Measurements from ENCODE around the gene PDE7B. TPM values are rescaled to one million over a fixed set of nuclear protein-coding genes. Genes with fewer than 3 reads are reported as not detected.
A peak's percentile ranks its signal among the peaks of the same experiment; 100 is the strongest.

Gene PDE7B
- total RNA-seq, 1 donor from 2014 or later, result 0.53 TPM

DNA sequence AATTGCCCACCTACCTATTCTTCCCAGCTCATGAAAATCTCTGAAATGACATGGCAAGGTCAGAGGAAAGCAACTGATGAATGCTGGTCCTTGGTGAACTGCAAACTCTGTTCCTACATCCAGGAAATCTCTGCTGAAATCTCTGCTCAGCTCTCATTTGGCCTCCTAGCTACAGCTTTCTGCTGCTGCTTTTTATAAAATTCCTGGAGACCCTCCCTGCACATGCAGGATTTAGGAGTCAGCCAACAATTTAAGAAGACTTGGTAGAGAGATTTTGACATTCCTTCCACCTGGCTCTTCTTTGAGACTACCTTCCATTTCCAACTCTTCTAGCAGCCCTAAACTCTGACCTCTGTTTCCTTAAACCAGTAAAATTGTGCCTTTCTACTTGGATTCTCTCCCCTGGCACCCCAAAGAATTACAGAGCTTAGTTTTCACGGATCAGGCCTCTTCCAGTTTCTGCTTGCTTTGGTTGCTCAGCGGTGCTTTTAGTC is 55.5 kb downstream of the PDE7B start:
- Histone ChIP-seq H3K27me3 (ENCODE audit: control insufficient read depth, insufficient read depth, low read length) (no peaks in the 10 kb centered on the region), H3K4me3 (ENCODE audit: low read depth, low read length) (no peak overlapping the region), H3K36me3 (ENCODE audit: control insufficient read depth, insufficient read depth, low read length) (no peaks in the 10 kb centered on the region)
- no peak for FAIRE-seq
- no peak for DNase-seq (ENCODE audit: low read depth)
- TF ChIP-seq, protein P1, sequence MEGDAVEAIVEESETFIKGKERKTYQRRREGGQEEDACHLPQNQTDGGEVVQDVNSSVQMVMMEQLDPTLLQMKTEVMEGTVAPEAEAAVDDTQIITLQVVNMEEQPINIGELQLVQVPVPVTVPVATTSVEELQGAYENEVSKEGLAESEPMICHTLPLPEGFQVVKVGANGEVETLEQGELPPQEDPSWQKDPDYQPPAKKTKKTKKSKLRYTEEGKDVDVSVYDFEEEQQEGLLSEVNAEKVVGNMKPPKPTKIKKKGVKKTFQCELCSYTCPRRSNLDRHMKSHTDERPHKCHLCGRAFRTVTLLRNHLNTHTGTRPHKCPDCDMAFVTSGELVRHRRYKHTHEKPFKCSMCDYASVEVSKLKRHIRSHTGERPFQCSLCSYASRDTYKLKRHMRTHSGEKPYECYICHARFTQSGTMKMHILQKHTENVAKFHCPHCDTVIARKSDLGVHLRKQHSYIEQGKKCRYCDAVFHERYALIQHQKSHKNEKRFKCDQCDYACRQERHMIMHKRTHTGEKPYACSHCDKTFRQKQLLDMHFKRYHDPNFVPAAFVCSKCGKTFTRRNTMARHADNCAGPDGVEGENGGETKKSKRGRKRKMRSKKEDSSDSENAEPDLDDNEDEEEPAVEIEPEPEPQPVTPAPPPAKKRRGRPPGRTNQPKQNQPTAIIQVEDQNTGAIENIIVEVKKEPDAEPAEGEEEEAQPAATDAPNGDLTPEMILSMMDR (IDR thresholded peaks at IDR 0.05; ENCODE audit: insufficient read depth, low read length, severe bottlenecking), result no peak

GRCh38 chr6:135909737-135910387 is 58.4 kb downstream of the PDE7B start:
- peak; percentile 68 for FAIRE-seq
- TF ChIP-seq, protein P1 (IDR thresholded peaks at IDR 0.05; ENCODE audit: insufficient read depth, low read length, severe bottlenecking), result peak; percentile 82
- peak; percentile 70 for DNase-seq (ENCODE audit: low read depth)

DNA sequence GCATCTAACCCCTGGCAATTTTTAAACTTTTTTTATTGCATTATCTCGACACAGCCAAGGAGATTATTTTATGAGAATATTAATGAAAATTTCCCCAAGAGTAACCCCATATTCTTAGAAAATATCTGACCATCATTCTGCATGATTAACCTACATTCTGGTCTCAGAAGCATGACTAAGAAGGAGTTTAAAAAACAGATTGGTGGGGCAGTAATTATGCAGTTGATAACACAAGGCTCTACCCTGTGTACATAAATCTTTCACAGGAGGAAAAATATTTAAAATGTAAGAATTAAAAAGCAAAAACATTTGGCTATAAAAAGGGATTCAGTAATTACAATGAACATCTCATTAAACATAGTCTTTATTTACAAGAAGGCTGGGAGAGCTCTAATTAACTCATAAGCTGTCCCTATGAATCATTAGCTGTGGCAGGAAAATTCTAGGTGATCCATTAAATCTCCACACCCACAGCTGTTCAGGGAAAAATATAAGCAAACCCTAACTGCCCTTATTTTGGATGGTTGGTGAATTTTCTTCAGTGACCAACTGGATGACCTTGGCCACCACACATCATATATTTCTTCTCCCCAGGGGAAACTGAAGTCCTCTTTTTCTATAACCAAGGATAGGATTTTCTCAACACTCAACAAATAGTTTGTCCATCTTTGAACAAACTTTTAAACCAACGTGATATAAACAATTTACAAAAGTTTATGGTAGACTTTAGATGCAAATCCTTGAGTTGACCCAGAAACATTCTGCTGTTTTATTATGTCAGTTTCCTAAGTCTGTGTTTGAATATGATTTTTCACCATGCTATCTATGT is 59.5 kb downstream of the PDE7B start:
- Histone ChIP-seq H3K27me3 (ENCODE audit: control insufficient read depth, insufficient read depth, low read length) (no peaks in the 10 kb centered on the region), H3K4me3 (ENCODE audit: low read depth, low read length) (no peak overlapping the region), H3K36me3 (ENCODE audit: control insufficient read depth, insufficient read depth, low read length) (no peaks in the 10 kb centered on the region)
- FAIRE-seq (no peak), DNase-seq (ENCODE audit: low read depth) (no peak)
- TF ChIP-seq, protein P1 (IDR thresholded peaks at IDR 0.05; ENCODE audit: insufficient read depth, low read length, severe bottlenecking), result no peak

More at GRCh38 chr6:135909737-135910387, 58.4 kb downstream of the PDE7B start:
- H3K36me3 ChIP-seq (ENCODE audit: control insufficient read depth, insufficient read depth, low read length), result no peaks in the 10 kb centered on the region
- no peak overlapping the region for H3K4me3 ChIP-seq (ENCODE audit: low read depth, low read length)
- no peaks in the 10 kb centered on the region for H3K27me3 ChIP-seq (ENCODE audit: control insufficient read depth, insufficient read depth, low read length)

DNA sequence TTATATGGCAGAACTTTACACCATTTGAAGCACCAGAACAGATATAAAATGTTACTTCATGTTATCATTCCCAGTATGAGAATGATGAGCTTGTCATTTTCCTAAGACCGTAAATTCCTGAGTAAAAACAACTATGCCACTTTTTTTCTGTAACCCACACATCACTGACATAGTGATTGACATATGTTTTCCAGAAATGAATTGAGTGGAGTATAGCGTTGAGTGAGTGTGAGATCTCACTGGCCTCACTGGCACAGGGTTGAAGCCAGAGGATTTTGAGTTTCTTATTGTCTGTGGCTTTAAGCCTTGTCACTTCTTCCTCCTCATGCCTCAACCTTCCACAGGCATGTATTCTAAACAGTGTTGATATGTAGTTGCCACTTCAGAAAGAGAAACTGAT is 62.3 kb downstream of the PDE7B start:
- FAIRE-seq, result no peak
- Histone ChIP-seq H3K4me3 (ENCODE audit: low read depth, low read length) (no peak overlapping the region), H3K27me3 (ENCODE audit: control insufficient read depth, insufficient read depth, low read length) (no peaks in the 10 kb centered on the region)

DNA sequence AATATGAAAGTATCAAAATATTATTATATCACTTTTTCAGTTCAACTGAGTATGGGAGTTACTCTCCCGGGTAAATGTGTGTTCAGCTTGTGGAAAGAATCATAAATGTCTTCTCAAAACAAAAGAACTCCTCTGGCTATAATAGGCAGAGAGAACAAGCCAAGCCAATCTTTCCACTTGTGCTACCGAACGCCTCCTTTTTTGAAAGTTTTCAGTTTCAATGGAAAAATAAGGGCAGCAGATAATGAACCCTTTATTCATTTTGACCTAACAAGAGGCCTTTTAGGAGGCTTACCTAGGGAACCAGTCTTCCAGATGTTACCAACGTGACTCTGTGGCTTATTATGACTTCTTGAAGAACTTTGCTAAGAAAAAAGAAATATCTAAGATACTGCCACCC is 67.5 kb downstream of the PDE7B start:
- TF ChIP-seq, protein P1 (IDR thresholded peaks at IDR 0.05; ENCODE audit: insufficient read depth, low read length, severe bottlenecking), result no peak
- H3K27me3 ChIP-seq (ENCODE audit: control insufficient read depth, insufficient read depth, low read length), result no peaks in the 10 kb centered on the region
- no peaks in the 10 kb centered on the region for H3K36me3 ChIP-seq (ENCODE audit: control insufficient read depth, insufficient read depth, low read length)
- FAIRE-seq, result no peak
- H3K4me3 ChIP-seq (ENCODE audit: low read depth, low read length), result no peak overlapping the region
- DNase-seq (ENCODE audit: low read depth), result no peak

More for the DNA sequence above, 62.3 kb downstream of the PDE7B start:
- no peak for DNase-seq (ENCODE audit: low read depth)
- no peaks in the 10 kb centered on the region for H3K36me3 ChIP-seq (ENCODE audit: control insufficient read depth, insufficient read depth, low read length)
- TF ChIP-seq, protein P1 (IDR thresholded peaks at IDR 0.05; ENCODE audit: insufficient read depth, low read length, severe bottlenecking), result no peak
